Stimulated activated naive CD8-positive, alpha-beta T cell treated with anti-CD3 and anti-CD28 coated beads, Interleukin-15, amount 100 ng/mL, for 72 hours (primary cell): ENCODE measurements around the gene C1QTNF8.

ENCODE experiments used
- ATAC-seq: fragments of 150-1000 bp; cut with Tn5 transposase; 2 replicates; pipeline ENCODE4 v1.10.0; 2021; ENCODE audit warnings: mild to moderate bottlenecking, moderate library complexity
- DNase-seq, 2 donors: peaks; one replicate each; pipeline ENCODE4 v3.0.0; 2021 to 2022
- H3K27ac Mint-ChIP-seq, 2 donors: one replicate each; pipeline ENCODE4 v1.8.0; 2022; ENCODE audit warnings: mild to moderate bottlenecking in 2 of 2, mixed read lengths in 2 of 2, moderate library complexity in 2 of 2
- H3K27me3 Mint-ChIP-seq: one replicate; pipeline ENCODE4 v1.8.0; 2022; ENCODE audit warnings: mixed read lengths
- H3K4me1 Mint-ChIP-seq: one replicate; pipeline ENCODE4 v1.8.0; 2022; ENCODE audit warnings: mild to moderate bottlenecking, mixed read lengths
- H3K4me3 Mint-ChIP-seq, 2 donors: one replicate each; pipeline ENCODE4 v1.8.0; 2022; ENCODE audit warnings: mild to moderate bottlenecking in 2 of 2, mixed read lengths in 2 of 2, moderate library complexity in 1 of 2
- H3K9me3 Mint-ChIP-seq, 2 donors: one replicate each; pipeline ENCODE4 v1.8.0; 2022; ENCODE audit warnings: mixed read lengths in 2 of 2

The C1QTNF8 gene

GRCh38 chr16:1103636-1103980 is 7.6 kb upstream of the C1QTNF8 start:
- ATAC-seq (no peak), DNase-seq (no peak)
- no peak overlapping the region for H3K4me3 Mint-ChIP-seq
- H3K9me3 Mint-ChIP-seq, result no peaks in the 10 kb centered on the region
- no peaks in the 10 kb centered on the region for H3K4me1 Mint-ChIP-seq
- peaks cover 71% of the 10 kb centered on the region for H3K27me3 Mint-ChIP-seq
- H3K27ac Mint-ChIP-seq, result no peak overlapping the region

- Mint-ChIP-seq H3K4me3 (no peak overlapping the region), H3K27me3 (peaks cover 66% of the 10 kb centered on the region), H3K27ac (no peak overlapping the region), H3K9me3 (no peaks in the 10 kb centered on the region), H3K4me1 (no peaks in the 10 kb centered on the region)
- ATAC-seq (peak; percentile 65), DNase-seq (peak; percentile 68 to 80)
Observed at GRCh38 chr16:1102921-1103635, 7.0 kb upstream of the C1QTNF8 start.

GRCh38 chr16:1102333-1102700 is 6.3 kb upstream of the C1QTNF8 start:
- H3K4me3 Mint-ChIP-seq, result no peak overlapping the region
- ATAC-seq, result no peak
- no peak overlapping the region for H3K27ac Mint-ChIP-seq
- DNase-seq, result no peak
- H3K27me3 Mint-ChIP-seq, result peaks cover 63% of the 10 kb centered on the region
- no peaks in the 10 kb centered on the region for H3K9me3 Mint-ChIP-seq
- H3K4me1 Mint-ChIP-seq, result no peaks in the 10 kb centered on the region

- DNase-seq, result no peak
- no peak overlapping the region for H3K27ac Mint-ChIP-seq
Observed at GRCh38 chr16:1101573-1102332, 5.7 kb upstream of the C1QTNF8 start.

GRCh38 chr16:1101133-1101532 is 5.1 kb upstream of the C1QTNF8 start:
- no peak for ATAC-seq
- Mint-ChIP-seq H3K4me3 (no peak overlapping the region), H3K27ac (no peak overlapping the region), H3K9me3 (no peaks in the 10 kb centered on the region), H3K27me3 (peaks cover 52% of the 10 kb centered on the region), H3K4me1 (no peaks in the 10 kb centered on the region)
- no peak for DNase-seq

More at GRCh38 chr16:1101573-1102332, 5.7 kb upstream of the C1QTNF8 start:
- Mint-ChIP-seq H3K4me3 (no peak overlapping the region), H3K27me3 (peaks cover 58% of the 10 kb centered on the region), H3K4me1 (no peaks in the 10 kb centered on the region), H3K9me3 (no peaks in the 10 kb centered on the region)
- no peak for ATAC-seq

GRCh38 chr16:1100084-1100800 is 4.2 kb upstream of the C1QTNF8 start:
- peaks cover 43% of the 10 kb centered on the region for H3K27me3 Mint-ChIP-seq
- H3K4me1 Mint-ChIP-seq, result no peaks in the 10 kb centered on the region
- H3K27ac Mint-ChIP-seq, result no peak overlapping the region
- ATAC-seq (no peak), DNase-seq (no peak)
- no peaks in the 10 kb centered on the region for H3K9me3 Mint-ChIP-seq
- no peak overlapping the region for H3K4me3 Mint-ChIP-seq

- ATAC-seq (no peak), DNase-seq (no peak)
- H3K27ac Mint-ChIP-seq, result peak overlapping the region in 1 of 2 donors; percentile 27
- no peaks in the 10 kb centered on the region for H3K9me3 Mint-ChIP-seq
- no peaks in the 10 kb centered on the region for H3K4me1 Mint-ChIP-seq
- peaks cover 35% of the 10 kb centered on the region for H3K27me3 Mint-ChIP-seq
- no peak overlapping the region for H3K4me3 Mint-ChIP-seq
Observed at GRCh38 chr16:1099189-1100083, 3.4 kb upstream of the C1QTNF8 start.

GRCh38 chr16:1098266-1098991 is 2.4 kb upstream of the C1QTNF8 start:
- DNase-seq (no peak), ATAC-seq (no peak)
- Mint-ChIP-seq H3K4me3 (no peak overlapping the region), H3K4me1 (peaks cover 2% of the 10 kb centered on the region), H3K27me3 (peaks cover 31% of the 10 kb centered on the region), H3K9me3 (peaks cover 0 to 3% of the 10 kb centered on the region in 2 donors), H3K27ac (no peak overlapping the region)

- H3K4me1 Mint-ChIP-seq, result peaks cover 5% of the 10 kb centered on the region
- no peak overlapping the region for H3K27ac Mint-ChIP-seq
- peaks cover 35% of the 10 kb centered on the region for H3K27me3 Mint-ChIP-seq
- DNase-seq (no peak), ATAC-seq (no peak)
- H3K9me3 Mint-ChIP-seq, result peaks cover 0 to 7% of the 10 kb centered on the region in 2 donors
- H3K4me3 Mint-ChIP-seq, result no peak overlapping the region
Observed at GRCh38 chr16:1097800-1098199, 1.8 kb upstream of the C1QTNF8 start.

GRCh38 chr16:1097156-1097555 is 1.1 kb upstream of the C1QTNF8 start:
- H3K4me1 Mint-ChIP-seq, result peaks cover 5% of the 10 kb centered on the region
- peaks cover 35% of the 10 kb centered on the region for H3K27me3 Mint-ChIP-seq
- peaks cover 0 to 7% of the 10 kb centered on the region in 2 donors for H3K9me3 Mint-ChIP-seq
- no peak overlapping the region for H3K27ac Mint-ChIP-seq
- ATAC-seq (no peak), DNase-seq (no peak)
- no peak overlapping the region for H3K4me3 Mint-ChIP-seq

GRCh38 chr16:1095450-1096168 is 435 bp downstream of the C1QTNF8 start:
- ATAC-seq (no peak), DNase-seq (no peak)
- H3K27ac Mint-ChIP-seq, result no peak overlapping the region

GRCh38 chr16:1094601-1095449 is 1.2 kb downstream of the C1QTNF8 start:
- no peak for DNase-seq
- Mint-ChIP-seq H3K27me3 (peaks cover 21% of the 10 kb centered on the region), H3K9me3 (peaks cover 0 to 7% of the 10 kb centered on the region in 2 donors), H3K27ac (no peak overlapping the region), H3K4me3 (no peak overlapping the region), H3K4me1 (peaks cover 5% of the 10 kb centered on the region)
- ATAC-seq, result peak; percentile 19

More at GRCh38 chr16:1095450-1096168, 435 bp downstream of the C1QTNF8 start:
- H3K27me3 Mint-ChIP-seq, result peaks cover 27% of the 10 kb centered on the region
- peaks cover 0 to 7% of the 10 kb centered on the region in 2 donors for H3K9me3 Mint-ChIP-seq
- peaks cover 5% of the 10 kb centered on the region for H3K4me1 Mint-ChIP-seq
- H3K4me3 Mint-ChIP-seq, result no peak overlapping the region

GRCh38 chr16:1094124-1094479 is 1.9 kb downstream of the C1QTNF8 start:
- Mint-ChIP-seq H3K27me3 (peaks cover 17% of the 10 kb centered on the region), H3K4me1 (peaks cover 5% of the 10 kb centered on the region), H3K27ac (no peak overlapping the region), H3K4me3 (no peak overlapping the region), H3K9me3 (peaks cover 0 to 7% of the 10 kb centered on the region in 2 donors)
- DNase-seq, result no peak
- ATAC-seq, result no peak
